ENCODE data around the gene KDM2B. TPM values are rescaled to one million over a fixed set of nuclear protein-coding genes. Genes with fewer than 3 reads are reported as not detected.

KDM2B gene
- 39.1 and 102 TPM in 2 replicates for total RNA-seq (2014; rRNA removed; shearing (Covaris generic); ENCODE audit: low replicate concordance)

DNA sequence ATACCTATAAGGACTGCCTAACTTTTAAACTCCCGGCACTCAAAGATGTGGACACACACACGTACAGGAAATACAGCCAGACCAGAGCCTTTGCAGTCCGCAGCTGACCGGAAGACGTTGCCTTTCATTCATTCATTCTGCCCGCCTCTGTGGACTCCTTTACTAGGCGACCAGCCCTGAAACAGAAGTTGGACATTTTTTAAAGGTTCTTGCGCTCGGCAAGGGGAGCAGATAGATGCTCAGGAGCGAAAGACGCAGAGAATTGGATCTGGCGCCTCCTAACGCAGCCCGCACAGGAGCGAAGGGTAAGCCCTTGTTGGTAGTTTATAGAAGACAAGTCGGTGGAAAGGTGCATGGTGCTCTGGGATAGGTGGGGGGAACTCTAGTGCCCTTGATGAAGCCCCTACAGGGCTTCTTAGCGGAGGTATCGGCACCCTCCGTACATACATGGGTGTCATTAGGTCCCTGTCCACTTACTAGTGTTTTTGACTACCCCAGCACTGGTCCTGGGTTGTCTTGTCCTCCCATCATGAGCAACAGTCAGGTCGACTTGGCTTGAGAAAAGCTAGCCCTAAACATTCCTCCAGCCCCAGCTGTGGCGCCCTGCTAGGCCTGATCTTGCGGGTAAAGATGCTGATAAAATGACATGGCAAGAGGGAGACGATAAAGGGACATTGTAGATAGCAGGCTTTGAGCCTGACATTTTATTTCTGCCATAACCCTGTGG lies at the start of gene KDM2B:
Gene KDM2B (minus strand): TSS at position 65 of the 727 bp plus-strand sequence. CDS start 112 bp downstream, outside the sequence.
- no peaks in the 10 kb centered on the region for H3K27me3 ChIP-seq (ENCODE audit: low read length)
- H3K9me2 ChIP-seq (replicated peaks; ENCODE audit: insufficient read depth, low read length), result no peaks in the 10 kb centered on the region
- DNase-seq, result no peak

DNA sequence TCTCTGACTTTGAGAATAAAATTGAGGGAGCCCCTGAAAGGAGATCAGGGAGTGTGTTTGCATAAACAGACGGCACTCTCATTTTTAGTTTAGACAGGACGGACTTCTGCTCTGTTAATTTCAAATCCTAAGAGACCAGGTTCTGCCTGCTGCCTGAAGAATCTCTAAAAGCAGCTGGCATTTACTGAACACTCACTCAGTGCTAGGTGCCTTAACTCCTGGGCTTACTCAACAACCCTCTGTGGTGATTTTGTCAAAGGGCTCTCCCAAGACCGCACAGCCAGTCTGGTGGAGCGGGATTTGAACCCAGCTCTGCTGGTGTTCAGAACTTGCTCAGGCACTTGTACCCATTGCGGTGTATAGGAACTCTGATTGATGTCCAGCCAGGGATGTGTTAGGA lies 47.7 kb upstream of the KDM2B start:
- Histone ChIP-seq H3K4me3 (ENCODE audit: low read length) (peak overlapping the region; percentile 72), H3K27ac (ENCODE audit: low read length) (peak overlapping the region; percentile 85), H3K36me3 (ENCODE audit: insufficient read depth, low read length) (0 out of 2 replicates have a peak, but pooled peaks cover 5% of the 10 kb centered on the region), H3K9me3 (ENCODE audit: low read length) (no peaks in the 10 kb centered on the region), H3K27me3 (ENCODE audit: low read length) (no peaks in the 10 kb centered on the region), H2AFZ (ENCODE audit: low read length) (no peak overlapping the region), H3K4me1 (ENCODE audit: low read length) (peaks cover 42% of the 10 kb centered on the region), H3K4me2 (ENCODE audit: low read depth, low read length, poor library complexity, severe bottlenecking) (peak overlapping the region; percentile 91), H3K9ac (ENCODE audit: low read length) (peak overlapping the region; percentile 90), H4K20me1 (ENCODE audit: insufficient read depth, low read depth, low read length) (no peaks in the 10 kb centered on the region; the same call in none of the 2 replicates), H3K9me2 (replicated peaks; ENCODE audit: insufficient read depth, low read length) (no peaks in the 10 kb centered on the region), H3K79me2 (ENCODE audit: low read length) (peaks cover 63% of the 10 kb centered on the region)
- peak; percentile 82 for DNase-seq

More for the DNA sequence above, at the start of gene KDM2B:
- no peaks in the 10 kb centered on the region for H3K79me2 ChIP-seq (ENCODE audit: low read length)
- H3K36me3 ChIP-seq (ENCODE audit: insufficient read depth, low read length), result no peaks in the 10 kb centered on the region
- peak within 1 kb of the TSS; percentile 95 for H2AFZ ChIP-seq (ENCODE audit: low read length)
- H3K27ac ChIP-seq (ENCODE audit: low read length), result peak within 1 kb of the TSS; percentile 2
- H4K20me1 ChIP-seq (ENCODE audit: insufficient read depth, low read depth, low read length), result no peaks in the 10 kb centered on the region
- peak within 1 kb of the TSS; percentile 63 for H3K4me3 ChIP-seq (ENCODE audit: low read length)
- peak within 1 kb of the TSS; percentile 80 for H3K4me2 ChIP-seq (ENCODE audit: low read depth, low read length, poor library complexity, severe bottlenecking)
- peak within 1 kb of the TSS; percentile 85 for H3K9ac ChIP-seq (ENCODE audit: low read length)
- H3K4me1 ChIP-seq (ENCODE audit: low read length), result peaks cover 40% of the 10 kb centered on the region
- H3K9me3 ChIP-seq (ENCODE audit: low read length), result no peaks in the 10 kb centered on the region

GRCh38 chr12:121628037-121628436 lies 47.2 kb upstream of the KDM2B start:
- no peak overlapping the region for H2AFZ ChIP-seq (ENCODE audit: low read length)
- H3K4me2 ChIP-seq (ENCODE audit: low read depth, low read length, poor library complexity, severe bottlenecking), result peak overlapping the region; percentile 91
- H3K27ac ChIP-seq (ENCODE audit: low read length), result peak overlapping the region; percentile 85
- H4K20me1 ChIP-seq (ENCODE audit: insufficient read depth, low read depth, low read length), result no peaks in the 10 kb centered on the region; the same call in none of the 2 replicates
- H3K79me2 ChIP-seq (ENCODE audit: low read length), result peaks cover 59% of the 10 kb centered on the region
- H3K9me2 ChIP-seq (replicated peaks; ENCODE audit: insufficient read depth, low read length), result no peaks in the 10 kb centered on the region
- H3K36me3 ChIP-seq (ENCODE audit: insufficient read depth, low read length), result 0 out of 2 replicates have a peak, but pooled peaks cover 5% of the 10 kb centered on the region
- H3K4me1 ChIP-seq (ENCODE audit: low read length), result peaks cover 42% of the 10 kb centered on the region
- no peaks in the 10 kb centered on the region for H3K27me3 ChIP-seq (ENCODE audit: low read length)
- no peak for DNase-seq
- peak overlapping the region; percentile 90 for H3K9ac ChIP-seq (ENCODE audit: low read length)
- no peaks in the 10 kb centered on the region for H3K9me3 ChIP-seq (ENCODE audit: low read length)
- peak overlapping the region; percentile 72 for H3K4me3 ChIP-seq (ENCODE audit: low read length)

DNA sequence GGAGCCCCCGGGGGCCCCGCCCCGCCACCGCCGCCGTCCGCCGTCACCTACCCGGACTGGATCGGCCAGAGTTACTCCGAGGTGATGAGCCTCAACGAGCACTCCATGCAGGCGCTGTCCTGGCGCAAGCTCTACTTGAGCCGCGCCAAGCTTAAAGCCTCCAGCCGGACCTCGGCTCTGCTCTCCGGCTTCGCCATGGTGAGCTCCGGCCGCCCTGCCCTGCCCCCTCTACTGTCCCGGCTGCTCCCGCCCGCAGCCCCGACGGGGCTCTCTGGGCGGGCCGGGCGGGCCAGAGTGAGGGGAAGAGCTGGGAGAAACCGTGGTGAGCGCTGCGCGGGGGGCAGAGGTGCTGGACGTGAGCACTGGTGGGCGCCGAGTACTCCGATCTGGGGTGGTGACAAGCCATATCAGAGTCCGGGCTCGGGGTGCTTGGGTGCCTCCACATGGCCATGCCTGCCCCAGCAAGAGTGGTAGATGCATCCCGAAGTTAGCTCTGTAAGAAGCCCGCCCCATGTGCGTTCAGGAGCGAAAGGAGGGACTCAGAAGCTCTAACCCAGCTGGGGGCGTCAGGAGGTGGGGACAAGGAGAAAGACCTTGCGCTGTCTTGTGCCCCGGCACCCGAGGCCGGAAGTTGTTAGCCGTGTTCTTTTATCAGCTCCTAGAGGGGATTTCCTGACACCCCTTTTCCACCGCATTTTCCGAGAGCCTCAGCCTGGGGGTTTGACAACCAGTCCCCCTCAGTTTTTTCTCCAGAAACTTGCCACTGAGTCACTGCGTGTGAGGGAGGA lies 46.2 kb upstream of the KDM2B start:
- Histone ChIP-seq H3K9me3 (ENCODE audit: low read length) (no peaks in the 10 kb centered on the region), H2AFZ (ENCODE audit: low read length) (no peak overlapping the region; the same call in 1 of the 2 replicates), H3K27me3 (ENCODE audit: low read length) (no peaks in the 10 kb centered on the region), H3K36me3 (ENCODE audit: insufficient read depth, low read length) (0 out of 2 replicates have a peak, but pooled peaks cover 5% of the 10 kb centered on the region), H3K9me2 (replicated peaks; ENCODE audit: insufficient read depth, low read length) (no peaks in the 10 kb centered on the region), H4K20me1 (ENCODE audit: insufficient read depth, low read depth, low read length) (no peaks in the 10 kb centered on the region; the same call in 1 of the 2 replicates), H3K79me2 (ENCODE audit: low read length) (peaks cover 49% of the 10 kb centered on the region), H3K9ac (ENCODE audit: low read length) (peak overlapping the region; percentile 90), H3K4me1 (ENCODE audit: low read length) (peaks cover 42% of the 10 kb centered on the region), H3K4me3 (ENCODE audit: low read length) (peak overlapping the region; percentile 72), H3K4me2 (ENCODE audit: low read depth, low read length, poor library complexity, severe bottlenecking) (peak overlapping the region; percentile 91), H3K27ac (ENCODE audit: low read length) (peak overlapping the region; percentile 85)
- peak; percentile 89 for DNase-seq

DNA sequence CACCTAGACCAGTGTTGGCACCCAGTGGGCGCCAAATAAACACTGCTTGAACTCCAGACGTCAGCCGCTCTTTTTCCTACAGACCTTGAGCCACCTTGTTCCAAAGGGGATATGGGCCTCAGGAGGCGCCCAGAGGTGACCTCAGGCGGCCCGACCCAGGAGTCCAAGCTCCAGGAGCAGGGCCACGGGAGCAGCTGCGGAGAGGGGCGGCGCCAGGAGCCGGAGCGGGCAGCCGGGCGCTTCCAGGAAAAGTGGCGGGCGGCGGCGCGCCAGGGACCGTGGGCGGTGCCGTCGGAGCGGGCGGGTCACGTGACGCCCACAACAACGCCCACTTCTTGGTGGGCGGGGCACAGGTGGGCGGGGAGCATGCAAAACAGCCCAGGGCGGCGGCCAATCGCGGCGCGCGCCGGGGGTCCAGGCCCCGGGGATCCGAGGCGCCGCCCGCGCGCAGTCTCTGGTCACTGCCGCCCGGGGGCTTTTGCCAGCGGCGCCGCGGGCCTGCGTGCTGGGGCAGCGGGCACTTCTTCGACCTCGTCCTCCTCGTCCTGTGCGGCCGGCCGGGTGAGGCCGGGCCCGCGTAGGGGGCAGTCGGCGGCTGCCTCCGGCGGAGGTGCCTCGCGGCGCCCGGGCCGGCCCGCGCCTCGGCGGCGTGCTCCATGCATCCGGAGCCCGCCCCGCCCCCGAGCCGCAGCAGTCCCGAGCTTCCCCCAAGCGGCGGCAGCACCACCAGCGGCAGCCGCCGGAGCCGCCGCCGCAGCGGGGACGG lies 45.4 kb upstream of the KDM2B start, which contains the start of gene ORAI1:
Gene ORAI1 (plus strand): TSS at position 444 of the 766 bp plus-strand sequence.
- peaks cover 39% of the 10 kb centered on the region for H3K4me1 ChIP-seq (ENCODE audit: low read length)
- H3K36me3 ChIP-seq (ENCODE audit: insufficient read depth, low read length), result 0 out of 2 replicates have a peak, but pooled peaks cover 5% of the 10 kb centered on the region
- H3K4me3 ChIP-seq (ENCODE audit: low read length), result peak within 1 kb of the TSS; percentile 72
- H3K79me2 ChIP-seq (ENCODE audit: low read length), result peaks cover 41% of the 10 kb centered on the region
- H3K9me3 ChIP-seq (ENCODE audit: low read length), result no peaks in the 10 kb centered on the region
- H3K4me2 ChIP-seq (ENCODE audit: low read depth, low read length, poor library complexity, severe bottlenecking), result peak within 1 kb of the TSS; percentile 91
- H2AFZ ChIP-seq (ENCODE audit: low read length), result peak within 1 kb of the TSS; percentile 100
- no peaks in the 10 kb centered on the region for H3K27me3 ChIP-seq (ENCODE audit: low read length)
- peak within 1 kb of the TSS; percentile 85 for H3K27ac ChIP-seq (ENCODE audit: low read length)
- H4K20me1 ChIP-seq (ENCODE audit: insufficient read depth, low read depth, low read length), result no peaks in the 10 kb centered on the region; the same call in 1 of the 2 replicates
- H3K9me2 ChIP-seq (replicated peaks; ENCODE audit: insufficient read depth, low read length), result no peaks in the 10 kb centered on the region
- H3K9ac ChIP-seq (ENCODE audit: low read length), result peak within 1 kb of the TSS; percentile 90
- peak; percentile 96 for DNase-seq

DNA sequence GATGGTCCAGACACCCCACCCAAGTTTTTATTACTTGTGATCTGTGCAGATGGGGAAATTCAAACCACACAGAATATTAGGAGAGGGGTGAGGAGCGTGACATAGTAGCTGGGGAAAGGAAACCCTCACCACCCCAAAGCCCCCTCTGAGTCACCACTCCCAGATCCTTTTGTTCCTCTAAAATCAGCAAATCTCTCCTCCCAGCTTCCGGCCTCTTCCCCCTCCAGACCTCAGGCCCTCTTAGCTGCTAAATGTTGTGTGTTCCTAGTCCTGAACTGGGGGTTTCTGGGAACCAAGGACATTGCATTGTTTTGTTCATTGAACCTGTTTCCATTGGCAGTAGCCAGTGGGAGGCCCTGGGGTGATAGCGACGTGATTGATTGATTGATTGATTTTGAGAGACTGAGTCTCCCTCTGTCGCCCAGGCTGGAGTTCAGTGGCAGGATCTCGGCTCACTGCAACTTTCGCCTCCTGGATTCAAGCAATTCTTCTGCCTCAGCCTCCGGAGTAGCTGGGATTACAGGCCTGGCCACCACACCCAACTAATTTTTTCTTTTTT lies 39.6 kb upstream of the KDM2B start:
- no peaks in the 10 kb centered on the region for H3K9me3 ChIP-seq (ENCODE audit: low read length)
- H3K36me3 ChIP-seq (ENCODE audit: insufficient read depth, low read length), result no peaks in the 10 kb centered on the region
- H3K9ac ChIP-seq (ENCODE audit: low read length), result no peak overlapping the region
- H3K4me2 ChIP-seq (ENCODE audit: low read depth, low read length, poor library complexity, severe bottlenecking), result no peak overlapping the region
- H2AFZ ChIP-seq (ENCODE audit: low read length), result no peak overlapping the region
- H4K20me1 ChIP-seq (ENCODE audit: insufficient read depth, low read depth, low read length), result no peaks in the 10 kb centered on the region
- no peaks in the 10 kb centered on the region for H3K27me3 ChIP-seq (ENCODE audit: low read length)
- peaks cover 4% of the 10 kb centered on the region for H3K4me1 ChIP-seq (ENCODE audit: low read length)
- no peaks in the 10 kb centered on the region for H3K79me2 ChIP-seq (ENCODE audit: low read length)
- no peaks in the 10 kb centered on the region for H3K9me2 ChIP-seq (replicated peaks; ENCODE audit: insufficient read depth, low read length)
- no peak for DNase-seq
- H3K27ac ChIP-seq (ENCODE audit: low read length), result no peak overlapping the region
- H3K4me3 ChIP-seq (ENCODE audit: low read length), result no peak overlapping the region

DNA sequence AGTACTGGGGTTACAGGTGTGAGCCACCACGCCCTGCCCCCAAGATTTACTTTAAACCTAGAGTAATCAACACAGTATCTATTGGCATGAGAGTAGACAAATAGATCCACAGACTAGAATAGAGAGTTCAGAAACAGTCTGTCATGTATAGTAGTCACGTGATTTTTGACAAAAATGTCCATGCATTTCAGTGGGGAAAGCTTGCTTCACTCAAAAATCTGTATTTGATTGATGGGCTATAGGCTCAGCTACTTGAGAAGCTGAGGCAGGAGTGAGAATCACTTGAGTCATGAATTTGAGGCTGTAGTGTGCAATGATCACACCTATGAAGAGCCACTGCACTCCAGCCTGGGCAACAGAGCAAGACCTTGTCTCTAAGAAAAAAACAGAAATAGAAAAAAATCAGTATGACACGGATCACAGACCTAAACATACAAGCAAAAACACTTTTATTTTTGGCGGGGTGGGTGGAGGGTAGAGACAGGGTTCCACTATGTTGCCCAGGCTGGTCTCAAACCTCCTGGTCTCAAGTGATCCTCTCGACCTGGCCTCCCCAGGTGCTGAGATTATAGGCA lies 37.9 kb upstream of the KDM2B start:
- Histone ChIP-seq H3K9ac (ENCODE audit: low read length) (no peak overlapping the region), H3K4me3 (ENCODE audit: low read length) (no peak overlapping the region), H3K79me2 (ENCODE audit: low read length) (no peaks in the 10 kb centered on the region), H2AFZ (ENCODE audit: low read length) (no peak overlapping the region), H3K4me2 (ENCODE audit: low read depth, low read length, poor library complexity, severe bottlenecking) (no peak overlapping the region), H3K9me2 (replicated peaks; ENCODE audit: insufficient read depth, low read length) (no peaks in the 10 kb centered on the region), H3K9me3 (ENCODE audit: low read length) (no peaks in the 10 kb centered on the region), H4K20me1 (ENCODE audit: insufficient read depth, low read depth, low read length) (no peaks in the 10 kb centered on the region), H3K27ac (ENCODE audit: low read length) (no peak overlapping the region), H3K27me3 (ENCODE audit: low read length) (no peaks in the 10 kb centered on the region), H3K4me1 (ENCODE audit: low read length) (no peaks in the 10 kb centered on the region), H3K36me3 (ENCODE audit: insufficient read depth, low read length) (no peaks in the 10 kb centered on the region)
- no peak for DNase-seq

Measured in Karpas-422 (cell line).